ENCODE measurements around the gene MAEA. TPM values are rescaled to one million over a fixed set of nuclear protein-coding genes. Genes with fewer than 3 reads are reported as not detected.
A peak's percentile ranks its signal among the peaks of the same experiment; 100 is the strongest.

The MAEA gene
- total RNA-seq, 1 donor from 2014 or later = 103 TPM

- intact Hi-C loops (cut with DNase I) = no loop called here
- TF ChIP-seq POLR2A (IDR thresholded peaks at IDR 0.05) = no peak
- no peak for TF ChIP-seq CTCF (IDR thresholded peaks at IDR 0.05)
- peak; percentile 66 to 70 for TF ChIP-seq POLR2AphosphoS5 (IDR thresholded peaks at IDR 0.05; ENCODE audit: insufficient read depth in 1 of 2, low read depth in 1 of 2)
- Histone ChIP-seq H3K27me3 (no peaks in the 10 kb centered on the region), H3K9me3 (no peaks in the 10 kb centered on the region), H3K36me3 (peaks cover 0 to 20% of the 10 kb centered on the region in 2 donors), H3K4me3 (peak overlapping the region; percentile 42 to 52), H3K4me1 (peaks cover 59% of the 10 kb centered on the region), H3K27ac (peak overlapping the region; percentile 51)
- DNase-seq (ENCODE audit: extremely low spot score in 2 of 2) = peak in 1 of 2 donors; percentile 93
These were observed 19.7 kb downstream of the MAEA start for GRCh38 chr4:1309261-1310010.

- Histone ChIP-seq H3K27ac (peak overlapping the region; percentile 51), H3K4me1 (peaks cover 57% of the 10 kb centered on the region), H3K4me3 (peak overlapping the region; percentile 42 to 52), H3K9me3 (no peaks in the 10 kb centered on the region), H3K36me3 (peaks cover 0 to 26% of the 10 kb centered on the region in 2 donors), H3K27me3 (no peaks in the 10 kb centered on the region)
- no peak for DNase-seq (ENCODE audit: extremely low spot score in 2 of 2)
- no peak for TF ChIP-seq CTCF (IDR thresholded peaks at IDR 0.05)
- TF ChIP-seq POLR2A (IDR thresholded peaks at IDR 0.05) = no peak
- intact Hi-C loops (cut with DNase I) = no loop called here
These were observed 20.5 kb downstream of the MAEA start for GRCh38 chr4:1310031-1310795.

DNA sequence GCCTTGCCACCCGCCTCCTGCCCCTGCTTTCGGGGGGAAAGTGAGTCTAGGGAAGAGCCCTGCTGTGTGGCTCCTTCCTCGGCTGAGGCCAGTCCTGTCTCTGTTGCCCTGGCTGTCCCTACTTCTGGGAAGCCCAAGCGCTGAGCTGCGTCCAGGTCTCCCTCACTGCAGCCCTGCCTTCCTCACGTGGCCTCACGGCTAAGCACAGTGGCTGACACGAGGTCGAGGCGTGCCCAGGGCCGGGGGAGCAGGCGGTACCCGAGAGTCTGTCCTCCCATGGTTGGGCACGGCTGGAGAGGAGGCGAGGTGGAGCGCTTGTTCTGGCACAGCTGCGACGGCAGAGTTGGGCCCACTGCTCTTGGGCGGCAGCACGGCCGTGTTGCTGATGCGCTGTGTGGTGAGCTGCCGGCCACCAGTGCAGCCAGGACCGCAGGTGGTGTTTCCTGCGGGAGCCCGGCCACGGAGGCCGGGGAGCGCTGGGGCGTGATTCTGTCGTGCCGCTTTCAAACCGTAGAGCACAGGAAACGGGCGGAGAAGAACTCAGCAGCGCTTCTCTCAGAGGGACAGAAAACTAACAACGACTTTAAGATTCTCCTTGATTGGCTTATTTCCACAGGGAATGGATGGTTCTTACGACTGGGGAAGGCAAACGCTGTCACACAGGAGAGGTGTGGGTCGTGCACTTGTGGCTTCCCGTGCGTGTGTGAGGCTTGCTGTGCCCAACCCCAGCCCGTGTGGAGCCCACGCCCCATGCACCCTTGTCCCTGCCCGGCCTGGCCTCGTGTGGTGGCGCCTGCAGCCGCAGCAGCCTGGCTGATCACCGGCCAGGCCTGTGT, 21.3 kb downstream of the MAEA start:
- H3K36me3 ChIP-seq = peaks cover 0 to 31% of the 10 kb centered on the region in 2 donors
- TF ChIP-seq CTCF (IDR thresholded peaks at IDR 0.05) (no peak), POLR2A (IDR thresholded peaks at IDR 0.05) (no peak), POLR2AphosphoS5 (IDR thresholded peaks at IDR 0.05; ENCODE audit: insufficient read depth in 1 of 2, low read depth in 1 of 2) (no peak)
- H3K27ac ChIP-seq = no peak overlapping the region
- H3K4me1 ChIP-seq = peaks cover 49% of the 10 kb centered on the region
- intact Hi-C loops (cut with DNase I) = no loop called here
- no peak for DNase-seq (ENCODE audit: extremely low spot score in 2 of 2)
- H3K4me3 ChIP-seq = peak overlapping the region in 1 of 2 donors; percentile 42
- H3K9me3 ChIP-seq = no peaks in the 10 kb centered on the region
- no peaks in the 10 kb centered on the region for H3K27me3 ChIP-seq

GRCh38 chr4:1312821-1313640, 23.3 kb downstream of the MAEA start:
- Histone ChIP-seq H3K4me1 (peaks cover 41% of the 10 kb centered on the region), H3K4me3 (no peak overlapping the region), H3K36me3 (peaks cover 0 to 49% of the 10 kb centered on the region in 2 donors), H3K9me3 (no peaks in the 10 kb centered on the region), H3K27ac (no peak overlapping the region), H3K27me3 (no peaks in the 10 kb centered on the region)
- TF ChIP-seq CTCF (IDR thresholded peaks at IDR 0.05) = no peak
- no peak for TF ChIP-seq POLR2AphosphoS5 (IDR thresholded peaks at IDR 0.05; ENCODE audit: insufficient read depth in 1 of 2, low read depth in 1 of 2)
- no peak for TF ChIP-seq POLR2A (IDR thresholded peaks at IDR 0.05)
- intact Hi-C loops (cut with DNase I) = no loop called here
- no peak for DNase-seq (ENCODE audit: extremely low spot score in 2 of 2)
